Measurements from ENCODE around the gene IL4. TPM values are rescaled to one million over a fixed set of nuclear protein-coding genes. Genes with fewer than 3 reads are reported as not detected.
"Not testable (repeated sequence)": the region's sequence is repeated elsewhere in the genome, so short reads cannot be mapped to it uniquely, and the experiment has no call there.

Gene IL4
- total RNA-seq, 2 experiments from 2014 or later: not detected

- peaks cover 10% of the 10 kb centered on the region for H3K36me3 Mint-ChIP-seq (ENCODE audit: low read depth)
- no peaks in the 10 kb centered on the region for H3K27me3 Mint-ChIP-seq
- ATAC-seq (ENCODE audit: poor library complexity): no peak
- peaks cover 13% of the 10 kb centered on the region for H3K4me1 ChIP-seq (ENCODE audit: insufficient read depth, low read length)
- TF ChIP-seq CTCF (IDR thresholded peaks at IDR 0.05): no peak
- no peak overlapping the region for H3K4me3 Mint-ChIP-seq
- H3K4me1 Mint-ChIP-seq (ENCODE audit: low read depth): peaks cover 26% of the 10 kb centered on the region
- no peaks in the 10 kb centered on the region for H3K36me3 ChIP-seq (ENCODE audit: insufficient read depth, low read length)
- no peak overlapping the region for H3K27ac Mint-ChIP-seq
- CTCF ChIA-PET: no interaction called here
- H3K9me3 Mint-ChIP-seq: no peaks in the 10 kb centered on the region
- intact Hi-C loops (cut with DNase I, micrococcal nuclease): no loop called here
- no peaks in the 10 kb centered on the region for H3K27me3 ChIP-seq (ENCODE audit: control insufficient read depth in 1 of 2, insufficient read depth in 2 of 2, low read length in 2 of 2)
- no peak overlapping the region for H3K27ac ChIP-seq (ENCODE audit: low read depth in 1 of 2, low read length in 2 of 2)
- no peak overlapping the region for H3K4me3 ChIP-seq (ENCODE audit: low read length)
- H3K9me3 ChIP-seq (ENCODE audit: control insufficient read depth in 1 of 2, insufficient read depth in 1 of 2, low read length in 2 of 2): no peaks in the 10 kb centered on the region
- no peak for DNase-seq
- POLR2A ChIA-PET: no interaction called here
Measured at GRCh38 chr5:132690156-132690555, 16.4 kb downstream of the IL4 start.

DNA sequence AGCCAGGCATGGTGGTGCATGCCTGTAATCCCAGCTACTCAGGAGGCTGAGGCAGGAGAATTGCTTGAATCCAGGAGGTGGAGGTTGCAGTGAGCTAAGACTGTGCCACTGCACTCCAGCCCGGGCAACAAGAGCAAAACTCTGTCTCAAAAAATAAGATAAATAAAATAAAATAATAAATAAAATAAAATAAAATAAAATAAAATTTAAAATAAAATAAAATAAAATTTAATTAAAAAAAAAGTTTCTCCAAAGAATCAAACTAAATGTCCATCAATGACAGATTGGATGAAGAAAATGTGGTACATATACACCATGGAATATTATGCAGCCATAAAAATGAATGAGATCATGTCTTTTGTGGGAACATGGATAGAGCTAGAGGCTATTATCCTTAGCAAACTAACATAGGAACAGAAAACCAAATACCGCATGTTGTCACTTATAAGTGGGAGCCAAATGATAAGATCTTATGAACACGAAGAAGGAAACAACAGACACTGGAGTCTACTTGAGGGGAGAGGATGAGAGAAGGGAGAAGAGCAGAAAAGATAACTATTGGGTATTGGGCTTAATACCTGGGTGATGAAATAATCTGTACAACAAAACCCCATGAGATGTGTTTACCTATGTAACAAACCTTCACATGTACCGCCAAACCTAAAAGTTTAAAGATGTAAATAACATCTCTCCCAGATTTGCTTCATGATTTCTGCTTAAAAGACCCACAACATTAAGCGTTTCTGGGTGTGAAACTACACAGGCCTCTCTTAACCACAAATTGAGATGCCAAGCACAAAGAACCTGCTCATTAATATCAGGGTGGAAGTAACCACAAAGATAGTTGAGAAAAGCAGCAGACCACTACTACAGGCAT, 18.2 kb downstream of the IL4 start:
- H3K36me3 ChIP-seq (ENCODE audit: insufficient read depth, low read length); ATAC-seq (ENCODE audit: poor library complexity); H3K9me3 Mint-ChIP-seq; CTCF ChIA-PET; H3K27ac Mint-ChIP-seq; POLR2A ChIA-PET; DNase-seq; H3K4me3 ChIP-seq (ENCODE audit: low read length); H3K27ac ChIP-seq (ENCODE audit: low read depth in 1 of 2, low read length in 2 of 2); intact Hi-C loops (cut with DNase I, micrococcal nuclease); H3K27me3 Mint-ChIP-seq; H3K27me3 ChIP-seq (ENCODE audit: control insufficient read depth in 1 of 2, insufficient read depth in 2 of 2, low read length in 2 of 2); H3K4me3 Mint-ChIP-seq; H3K9me3 ChIP-seq (ENCODE audit: control insufficient read depth in 1 of 2, insufficient read depth in 1 of 2, low read length in 2 of 2): not testable (repeated sequence)
- H3K4me1 ChIP-seq (ENCODE audit: insufficient read depth, low read length): peaks cover 13% of the 10 kb centered on the region
- H3K36me3 Mint-ChIP-seq (ENCODE audit: low read depth): peaks cover 25% of the 10 kb centered on the region
- peaks cover 26% of the 10 kb centered on the region for H3K4me1 Mint-ChIP-seq (ENCODE audit: low read depth)

- H3K9me3 ChIP-seq (ENCODE audit: control insufficient read depth in 1 of 2, insufficient read depth in 1 of 2, low read length in 2 of 2): no peaks in the 10 kb centered on the region
- DNase-seq (no peak), ATAC-seq (ENCODE audit: poor library complexity) (no peak)
- intact Hi-C loops (cut with DNase I, micrococcal nuclease): no loop called here
- no peaks in the 10 kb centered on the region for H3K9me3 Mint-ChIP-seq
- CTCF ChIA-PET: no interaction called here
- no peak overlapping the region for H3K27ac ChIP-seq (ENCODE audit: low read depth in 1 of 2, low read length in 2 of 2)
- peaks cover 31% of the 10 kb centered on the region for H3K36me3 Mint-ChIP-seq (ENCODE audit: low read depth)
- H3K4me1 ChIP-seq (ENCODE audit: insufficient read depth, low read length): peaks cover 12% of the 10 kb centered on the region
- H3K27ac Mint-ChIP-seq: no peak overlapping the region
- no peaks in the 10 kb centered on the region for H3K27me3 Mint-ChIP-seq
- no peak overlapping the region for H3K4me3 Mint-ChIP-seq
- H3K36me3 ChIP-seq (ENCODE audit: insufficient read depth, low read length): peaks cover 3% of the 10 kb centered on the region
- no peak overlapping the region for H3K4me3 ChIP-seq (ENCODE audit: low read length)
- H3K4me1 Mint-ChIP-seq (ENCODE audit: low read depth): peaks cover 26% of the 10 kb centered on the region
- TF ChIP-seq CTCF (IDR thresholded peaks at IDR 0.05): no peak
- POLR2A ChIA-PET: no interaction called here
- H3K27me3 ChIP-seq (ENCODE audit: control insufficient read depth in 1 of 2, insufficient read depth in 2 of 2, low read length in 2 of 2): no peaks in the 10 kb centered on the region
Measured at GRCh38 chr5:132692632-132692967, 18.8 kb downstream of the IL4 start.

GRCh38 chr5:132695956-132696355, 22.2 kb downstream of the IL4 start:
- CTCF ChIA-PET: interaction anchor here (1.3 kb wide), 1 partner anchor 25 kb away, joined by 3 read pairs; no protein-coding TSS in a partner anchor
- H3K9me3 Mint-ChIP-seq: no peaks in the 10 kb centered on the region
- no peaks in the 10 kb centered on the region for H3K4me1 ChIP-seq (ENCODE audit: insufficient read depth, low read length)
- TF ChIP-seq CTCF (IDR thresholded peaks at IDR 0.05): no peak
- H3K4me3 ChIP-seq (ENCODE audit: low read length): no peak overlapping the region
- no peak overlapping the region for H3K4me3 Mint-ChIP-seq
- peaks cover 6% of the 10 kb centered on the region for H3K4me1 Mint-ChIP-seq (ENCODE audit: low read depth)
- H3K36me3 Mint-ChIP-seq (ENCODE audit: low read depth): peaks cover 63% of the 10 kb centered on the region
- H3K36me3 ChIP-seq (ENCODE audit: insufficient read depth, low read length): peaks cover 20% of the 10 kb centered on the region
- intact Hi-C loops (cut with DNase I, micrococcal nuclease): no loop called here
- H3K9me3 ChIP-seq (ENCODE audit: control insufficient read depth in 1 of 2, insufficient read depth in 1 of 2, low read length in 2 of 2): no peaks in the 10 kb centered on the region
- H3K27me3 ChIP-seq (ENCODE audit: control insufficient read depth in 1 of 2, insufficient read depth in 2 of 2, low read length in 2 of 2): no peaks in the 10 kb centered on the region
- H3K27ac ChIP-seq (ENCODE audit: low read depth in 1 of 2, low read length in 2 of 2): no peak overlapping the region
- H3K27ac Mint-ChIP-seq: no peak overlapping the region
- POLR2A ChIA-PET: no interaction called here
- ATAC-seq (ENCODE audit: poor library complexity): no peak
- no peaks in the 10 kb centered on the region for H3K27me3 Mint-ChIP-seq
- no peak for DNase-seq
